ENCODE data around the gene ETV6.

DNA sequence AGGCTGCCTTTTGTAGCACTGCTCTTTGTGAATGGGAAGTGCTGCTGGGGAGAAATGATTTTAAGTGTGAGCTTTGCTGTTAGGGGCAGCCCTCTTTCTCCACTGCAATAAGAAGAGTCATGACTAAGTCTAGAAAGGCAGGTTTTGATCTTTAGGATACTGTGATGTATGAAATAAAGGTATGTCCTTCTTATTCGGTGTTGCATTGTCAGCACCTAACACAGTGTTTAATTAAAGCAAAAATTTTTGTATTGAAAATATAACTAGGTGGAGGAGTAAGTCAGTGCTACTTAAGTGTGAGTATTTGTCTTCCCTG lies 81.5 kb downstream of the ETV6 start:
- TF ChIP-seq, protein P1, sequence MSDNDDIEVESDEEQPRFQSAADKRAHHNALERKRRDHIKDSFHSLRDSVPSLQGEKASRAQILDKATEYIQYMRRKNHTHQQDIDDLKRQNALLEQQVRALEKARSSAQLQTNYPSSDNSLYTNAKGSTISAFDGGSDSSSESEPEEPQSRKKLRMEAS (IDR thresholded peaks at IDR 0.05), result no peak
- TF ChIP-seq, protein P2, sequence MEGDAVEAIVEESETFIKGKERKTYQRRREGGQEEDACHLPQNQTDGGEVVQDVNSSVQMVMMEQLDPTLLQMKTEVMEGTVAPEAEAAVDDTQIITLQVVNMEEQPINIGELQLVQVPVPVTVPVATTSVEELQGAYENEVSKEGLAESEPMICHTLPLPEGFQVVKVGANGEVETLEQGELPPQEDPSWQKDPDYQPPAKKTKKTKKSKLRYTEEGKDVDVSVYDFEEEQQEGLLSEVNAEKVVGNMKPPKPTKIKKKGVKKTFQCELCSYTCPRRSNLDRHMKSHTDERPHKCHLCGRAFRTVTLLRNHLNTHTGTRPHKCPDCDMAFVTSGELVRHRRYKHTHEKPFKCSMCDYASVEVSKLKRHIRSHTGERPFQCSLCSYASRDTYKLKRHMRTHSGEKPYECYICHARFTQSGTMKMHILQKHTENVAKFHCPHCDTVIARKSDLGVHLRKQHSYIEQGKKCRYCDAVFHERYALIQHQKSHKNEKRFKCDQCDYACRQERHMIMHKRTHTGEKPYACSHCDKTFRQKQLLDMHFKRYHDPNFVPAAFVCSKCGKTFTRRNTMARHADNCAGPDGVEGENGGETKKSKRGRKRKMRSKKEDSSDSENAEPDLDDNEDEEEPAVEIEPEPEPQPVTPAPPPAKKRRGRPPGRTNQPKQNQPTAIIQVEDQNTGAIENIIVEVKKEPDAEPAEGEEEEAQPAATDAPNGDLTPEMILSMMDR (IDR thresholded peaks at IDR 0.05 in 2 of 3, conservative IDR thresholded peaks at IDR 0.05 in 1 of 3; ENCODE audit: borderline replicate concordance in 1 of 3, insufficient read depth in 1 of 3, low read depth in 2 of 3, low read length in 2 of 3), result no peak
- TF ChIP-seq ZNF274 (IDR thresholded peaks at IDR 0.05; ENCODE audit: low read depth, low read length), result no peak
- TF ChIP-seq POLR2A (IDR thresholded peaks at IDR 0.05; ENCODE audit: borderline replicate concordance, extremely low read depth, insufficient read depth, insufficient read length), result no peak
- no peak for TF ChIP-seq EZH2 (IDR thresholded peaks at IDR 0.05)
- no peak for TF ChIP-seq SIN3A (IDR thresholded peaks at IDR 0.05; ENCODE audit: low read depth)
- TF ChIP-seq RAD21 (IDR thresholded peaks at IDR 0.05; ENCODE audit: low read depth), result no peak
- no peak for TF ChIP-seq SRF (IDR thresholded peaks at IDR 0.05; ENCODE audit: low read depth)
- TF ChIP-seq CEBPB (IDR thresholded peaks at IDR 0.05; ENCODE audit: low read depth), result no peak
- TF ChIP-seq SP1 (IDR thresholded peaks at IDR 0.05; ENCODE audit: low read depth), result no peak
